Natural killer cell (primary cell): Measurements from ENCODE around the gene HIP1. TPM values are rescaled to one million over a fixed set of nuclear protein-coding genes. Genes with fewer than 3 reads are reported as not detected.

ENCODE experiments used
- ATAC-seq, 3 donors: fragments of 150-1000 bp in 2 of 3; fragments of 200-7000 bp in 1 of 3; cut with Tn5 transposase; 1 replicate in 1 of 3; 2 replicates in 2 of 3; pipeline ENCODE4 v1.10.0; 2021; ENCODE audit warnings: mild to moderate bottlenecking in 2 of 3, moderate library complexity in 2 of 3
- DNase-seq, 2 donors: peaks; one replicate each; pipeline versions ENCODE4 v3.0.0 to v3.0.0-alpha.2; 2013 to 2021; ENCODE audit warnings: mixed read lengths in 1 of 2
- H3K27ac ChIP-seq: one replicate; pipeline ENCODE4 v1.5.1; 2013; ENCODE audit warnings: mild to moderate bottlenecking, low read length
- H3K27me3 ChIP-seq: one replicate; pipeline ENCODE4 v1.6.1; 2013; ENCODE audit warnings: low read length; ENCODE audit not compliant: control insufficient read depth, insufficient read depth
- H3K36me3 ChIP-seq: one replicate; pipeline ENCODE4 v1.6.1; 2013; ENCODE audit warnings: low read length; ENCODE audit not compliant: control insufficient read depth, insufficient read depth
- H3K4me1 ChIP-seq: one replicate; pipeline ENCODE4 v1.6.1; 2013; ENCODE audit warnings: low read length; ENCODE audit not compliant: control insufficient read depth, insufficient read depth
- H3K4me3 ChIP-seq: one replicate; pipeline ENCODE4 v1.5.1; 2013; ENCODE audit warnings: low read length
- H3K9me3 ChIP-seq: one replicate; pipeline ENCODE4 v1.6.1; 2013; ENCODE audit warnings: low read length; ENCODE audit not compliant: control insufficient read depth, insufficient read depth
- H3K27ac Mint-ChIP-seq, 2 donors: one replicate each; pipeline ENCODE4 v1.8.0; 2022; ENCODE audit warnings: mild to moderate bottlenecking in 2 of 2, mixed read lengths in 2 of 2, moderate library complexity in 1 of 2
- H3K27me3 Mint-ChIP-seq, 2 donors: one replicate each; pipeline ENCODE4 v1.8.0; 2022; ENCODE audit warnings: low read depth in 2 of 2, mixed read lengths in 2 of 2
- H3K36me3 Mint-ChIP-seq: one replicate; pipeline ENCODE4 v1.8.0; 2022; ENCODE audit warnings: mixed read lengths
- H3K4me1 Mint-ChIP-seq, 2 donors: one replicate each; pipeline ENCODE4 v1.8.0; 2022; ENCODE audit warnings: mixed read lengths in 2 of 2
- H3K4me3 Mint-ChIP-seq: one replicate; pipeline ENCODE4 v1.8.0; 2022; ENCODE audit warnings: mild to moderate bottlenecking, moderate library complexity, mixed read lengths
- H3K9me3 Mint-ChIP-seq, 2 donors: one replicate each; pipeline ENCODE4 v1.8.0; 2022; ENCODE audit warnings: mixed read lengths in 2 of 2
- WGBS: methylation state at CpG from one replicate; pipeline ENCODE4 v1.1.7; 2013; ENCODE audit warnings: missing lambda C conversion rate; ENCODE audit not compliant: insufficient coverage; 5-methylcytosine and 5-hydroxymethylcytosine counted together
- intact Hi-C: fragments of 100-400 bp; cut with micrococcal nuclease; formaldehyde crosslinking; loops from one replicate; pipeline ENCODE4 v1.14.2; 2022
- total RNA-seq, 4 donors: library from RNA; stranded (reverse); fragments of 120-200 nt in 1 of 4; gene quantifications; one replicate each; pipeline versions ENCODE4 v1.2.3 to v1.2.4, GENCODE V29; 2013 to 2022
- TF ChIP-seq, protein P1 (sequence below): fragments of 200-600 bp; IDR thresholded peaks from one replicate; pipeline ENCODE4 v1.8.0; 2022; ENCODE audit warnings: antibody characterized with exemption

HIP1 gene
- total RNA-seq, 3 donors from 2014 or later (not counting 1 experiment from before 2014, with no cell fraction given): 17.1 to 27.9 (median 23.1) TPM

DNA sequence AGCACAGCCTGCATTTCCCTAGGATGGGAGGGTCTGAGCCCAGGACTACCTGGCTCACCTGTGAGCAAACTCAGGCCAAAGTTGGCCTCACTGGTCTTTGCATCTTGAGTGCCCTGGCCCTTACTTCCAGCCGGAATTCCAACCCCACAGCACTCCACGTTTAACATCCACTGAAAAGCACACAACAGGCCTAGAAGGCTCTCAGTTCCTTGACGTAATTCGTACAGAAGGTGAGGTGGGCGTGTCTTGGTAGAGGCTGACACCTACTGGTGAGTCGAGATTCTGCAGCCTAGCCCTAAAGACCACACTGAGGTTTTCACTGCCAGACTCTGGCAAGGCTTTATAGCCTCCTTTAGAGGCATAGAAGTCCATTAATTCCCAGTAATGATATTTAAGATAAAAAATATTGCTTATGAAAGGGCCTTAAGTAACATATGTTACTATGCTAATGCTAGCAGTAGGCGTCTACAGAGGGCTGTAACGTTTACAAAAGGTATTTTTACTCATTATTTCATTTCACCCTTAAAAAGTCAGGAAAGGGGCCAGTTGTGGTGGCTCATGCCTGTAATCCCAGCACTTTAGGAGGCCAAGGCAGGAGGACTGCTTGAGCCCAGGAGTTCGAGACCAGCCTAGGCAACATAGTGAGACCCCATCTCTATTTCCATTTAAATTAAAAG lies 95.8 kb downstream of the HIP1 start:
- Histone ChIP-seq H3K27me3 (no peaks in the 10 kb centered on the region), H3K36me3 (no peaks in the 10 kb centered on the region), H3K9me3 (peaks cover 9% of the 10 kb centered on the region), H3K4me3 (no peak overlapping the region), H3K4me1 (peaks cover 24% of the 10 kb centered on the region), H3K27ac (no peak overlapping the region)
- no peaks in the 10 kb centered on the region for H3K9me3 Mint-ChIP-seq
- TF ChIP-seq, protein P1, sequence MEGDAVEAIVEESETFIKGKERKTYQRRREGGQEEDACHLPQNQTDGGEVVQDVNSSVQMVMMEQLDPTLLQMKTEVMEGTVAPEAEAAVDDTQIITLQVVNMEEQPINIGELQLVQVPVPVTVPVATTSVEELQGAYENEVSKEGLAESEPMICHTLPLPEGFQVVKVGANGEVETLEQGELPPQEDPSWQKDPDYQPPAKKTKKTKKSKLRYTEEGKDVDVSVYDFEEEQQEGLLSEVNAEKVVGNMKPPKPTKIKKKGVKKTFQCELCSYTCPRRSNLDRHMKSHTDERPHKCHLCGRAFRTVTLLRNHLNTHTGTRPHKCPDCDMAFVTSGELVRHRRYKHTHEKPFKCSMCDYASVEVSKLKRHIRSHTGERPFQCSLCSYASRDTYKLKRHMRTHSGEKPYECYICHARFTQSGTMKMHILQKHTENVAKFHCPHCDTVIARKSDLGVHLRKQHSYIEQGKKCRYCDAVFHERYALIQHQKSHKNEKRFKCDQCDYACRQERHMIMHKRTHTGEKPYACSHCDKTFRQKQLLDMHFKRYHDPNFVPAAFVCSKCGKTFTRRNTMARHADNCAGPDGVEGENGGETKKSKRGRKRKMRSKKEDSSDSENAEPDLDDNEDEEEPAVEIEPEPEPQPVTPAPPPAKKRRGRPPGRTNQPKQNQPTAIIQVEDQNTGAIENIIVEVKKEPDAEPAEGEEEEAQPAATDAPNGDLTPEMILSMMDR: peak; percentile 92
- intact Hi-C loops: loop anchor here (1.0 kb wide), 2 partner anchors 115 to 119 kb away; no protein-coding TSS in a partner anchor
- no peaks in the 10 kb centered on the region for H3K36me3 Mint-ChIP-seq
- no peaks in the 10 kb centered on the region for H3K27me3 Mint-ChIP-seq
- H3K4me1 Mint-ChIP-seq: peaks cover 0 to 26% of the 10 kb centered on the region in 2 donors
- peak; percentile 92 to 97 (median 92) for ATAC-seq
- H3K4me3 Mint-ChIP-seq: peak overlapping the region; percentile 42
- peak overlapping the region; percentile 53 to 81 for H3K27ac Mint-ChIP-seq
- DNase-seq: peak; percentile 63 to 86
- 45% methylated on average over 8 of the region's 9 CpGs for WGBS

DNA sequence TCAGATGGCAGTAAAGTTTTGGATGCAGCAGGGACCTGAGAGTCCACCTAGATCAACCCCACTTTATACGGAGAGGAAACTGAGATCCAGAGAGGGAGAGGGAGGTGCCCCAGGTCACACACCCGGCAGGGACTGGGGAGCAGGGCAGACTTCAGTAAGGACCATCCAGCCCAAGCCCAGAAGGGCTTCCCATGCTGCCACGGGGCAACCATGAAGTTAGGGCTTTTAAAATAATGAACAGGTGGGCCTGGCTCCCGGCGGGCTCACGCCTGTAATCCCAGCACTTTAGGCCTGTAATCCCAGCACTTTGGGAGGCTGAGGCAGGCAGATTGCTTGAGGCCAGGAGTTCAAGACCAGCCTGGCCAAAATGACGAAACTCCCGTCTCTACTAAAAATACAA lies 98.5 kb downstream of the HIP1 start:
- DNase-seq: no peak
- Mint-ChIP-seq H3K27ac (peak overlapping the region; percentile 15 to 86), H3K4me1 (peaks cover 0 to 35% of the 10 kb centered on the region in 2 donors), H3K4me3 (peak overlapping the region; percentile 87), H3K27me3 (no peaks in the 10 kb centered on the region), H3K9me3 (no peaks in the 10 kb centered on the region), H3K36me3 (no peaks in the 10 kb centered on the region)
- peaks cover 9% of the 10 kb centered on the region for H3K9me3 ChIP-seq
- no peak for ATAC-seq
- 86% methylated on average over 8 of the region's 8 CpGs for WGBS
- no peak overlapping the region for H3K27ac ChIP-seq
- H3K36me3 ChIP-seq: no peaks in the 10 kb centered on the region
- TF ChIP-seq, protein P1: no peak
- no peaks in the 10 kb centered on the region for H3K27me3 ChIP-seq
- peaks cover 24% of the 10 kb centered on the region for H3K4me1 ChIP-seq
- intact Hi-C loops: no loop called here
- H3K4me3 ChIP-seq: peak overlapping the region; percentile 63

DNA sequence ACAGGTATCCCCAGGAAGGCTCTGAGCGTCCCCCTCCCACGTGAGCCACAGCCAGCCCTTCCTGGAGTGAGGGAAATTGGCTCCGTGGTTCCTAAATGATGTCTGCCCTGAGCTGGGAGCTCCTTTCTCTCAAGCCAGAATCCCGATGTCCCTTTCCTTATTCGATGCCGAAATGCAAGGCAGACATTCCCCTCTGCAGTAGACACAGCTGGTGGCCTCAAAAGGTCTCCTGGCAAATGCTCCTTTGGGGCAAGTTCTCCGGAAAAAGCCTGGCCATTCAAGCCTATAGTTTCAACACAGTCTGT lies 98.9 kb downstream of the HIP1 start:
- Histone ChIP-seq H3K27ac (no peak overlapping the region), H3K36me3 (no peaks in the 10 kb centered on the region), H3K4me1 (peaks cover 24% of the 10 kb centered on the region), H3K9me3 (peaks cover 9% of the 10 kb centered on the region), H3K4me3 (peak overlapping the region; percentile 63), H3K27me3 (no peaks in the 10 kb centered on the region)
- DNase-seq (no peak), ATAC-seq (no peak)
- Mint-ChIP-seq H3K27ac (peak overlapping the region; percentile 15 to 86), H3K9me3 (no peaks in the 10 kb centered on the region), H3K4me1 (peaks cover 0 to 35% of the 10 kb centered on the region in 2 donors), H3K4me3 (peak overlapping the region; percentile 87), H3K36me3 (no peaks in the 10 kb centered on the region), H3K27me3 (no peaks in the 10 kb centered on the region)
- intact Hi-C loops: no loop called here
- TF ChIP-seq, protein P1: no peak
- 26% methylated on average over 7 of the region's 7 CpGs for WGBS
